GM23338 (cell line): ENCODE data around the gene TBCD.

Experiments used
- CREB1 ChIP-seq: fragments of 250-450 bp; sonication (Bioruptor Pico); IDR thresholded peaks from 2 replicates; pipeline ENCODE4 v1.5.0; 2020; ENCODE audit warnings: low read depth, mild to moderate bottlenecking, moderate library complexity
- CTCF ChIP-seq, 2 experiments: fragments of 200-600 bp in 1 of 2; sonication (generic) in 1 of 2; conservative IDR thresholded peaks; 2 replicates each; pipeline versions ENCODE4 v1.5.1 to v1.6.1; 2016 to 2017; ENCODE audit warnings: antibody characterized with exemption in 2 of 2, low read depth in 2 of 2, mild to moderate bottlenecking in 2 of 2, moderate library complexity in 1 of 2
- EZH2 ChIP-seq: fragments of 200-600 bp; sonication (generic); IDR thresholded peaks from one replicate; pipeline ENCODE4 v1.8.0; 2017; ENCODE audit warnings: antibody characterized with exemption, mild to moderate bottlenecking, low read depth; ENCODE audit not compliant: unreplicated experiment
- EZH2phosphoT487 ChIP-seq: fragments of 200-600 bp; sonication (generic); IDR thresholded peaks from one replicate; pipeline ENCODE4 v1.8.1; 2018; ENCODE audit warnings: antibody characterized with exemption; ENCODE audit not compliant: unreplicated experiment
- JUNB ChIP-seq: IDR thresholded peaks from one replicate; pipeline ENCODE4 v1.6.1; 2016; ENCODE audit warnings: antibody characterized with exemption; ENCODE audit not compliant: unreplicated experiment
- NANOG ChIP-seq: IDR thresholded peaks from 2 replicates; pipeline ENCODE4 v1.6.1; 2016; ENCODE audit warnings: antibody characterized with exemption, borderline replicate concordance
- POLR2AphosphoS5 ChIP-seq: IDR thresholded peaks from 2 replicates; pipeline ENCODE4 v1.6.1; 2016; ENCODE audit warnings: antibody characterized with exemption, low read depth
- REST ChIP-seq: IDR thresholded peaks from one replicate; pipeline ENCODE4 v1.6.1; 2018; ENCODE audit warnings: antibody characterized with exemption; ENCODE audit not compliant: unreplicated experiment
- ZNF114 ChIP-seq: fragments of 250-450 bp; sonication (Bioruptor Pico); IDR thresholded peaks from 2 replicates; pipeline ENCODE4 v1.5.0; 2020; ENCODE audit warnings: mild to moderate bottlenecking, moderate library complexity
- ZNF462 ChIP-seq: fragments of 250-450 bp; sonication (Bioruptor Pico); IDR thresholded peaks from 2 replicates; pipeline ENCODE4 v1.5.0; 2020; ENCODE audit warnings: mild to moderate bottlenecking, moderate library complexity
- TF ChIP-seq, protein P1 (sequence below): IDR thresholded peaks from 2 replicates; pipeline ENCODE4 v1.6.1; 2016; ENCODE audit warnings: antibody characterized with exemption

DNA sequence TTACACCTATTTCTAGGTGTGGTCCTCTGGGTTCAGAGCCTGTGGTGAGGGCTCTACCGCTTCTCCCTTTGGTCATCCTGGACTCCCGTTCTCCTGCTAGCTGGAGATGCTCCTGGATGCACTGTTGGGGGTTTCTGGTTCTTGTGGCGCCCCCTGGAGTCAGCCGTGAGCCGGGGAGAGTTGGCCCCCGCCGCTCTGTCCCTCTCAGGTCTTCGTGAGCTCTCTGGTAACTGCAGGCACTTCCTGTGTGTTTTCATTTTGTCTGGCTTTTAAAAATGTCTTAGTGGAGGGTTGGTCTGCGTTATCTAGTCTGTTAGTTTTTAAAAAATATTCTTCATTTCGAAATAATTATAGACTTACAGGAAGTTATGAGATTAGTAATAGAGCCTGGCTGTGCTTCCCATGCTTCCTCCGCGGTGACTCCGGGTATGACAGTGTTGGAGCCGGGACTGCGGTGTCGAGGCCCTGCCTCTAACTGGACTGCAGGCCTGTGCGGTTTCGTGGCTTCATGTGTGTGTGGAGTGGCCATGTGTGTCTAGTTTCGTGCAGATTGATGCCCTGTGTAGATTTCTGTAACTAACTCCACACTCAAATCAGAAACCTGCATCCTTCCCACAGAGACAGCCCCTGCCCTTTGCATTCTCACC lies 166.0 kb downstream of the TBCD start:
- TF ChIP-seq CTCF (conservative IDR thresholded peaks at IDR 0.05; ENCODE audit: low read depth in 2 of 2) (peak; percentile 67 to 68), EZH2phosphoT487 (no peak), EZH2 (no peak), POLR2AphosphoS5 (no peak), CREB1 (CRISPR knock-in tag) (no peak), NANOG (no peak), REST (no peak), JUNB (no peak), ZNF462 (CRISPR knock-in tag) (no peak), ZNF114 (no peak)
- TF ChIP-seq, protein P1, sequence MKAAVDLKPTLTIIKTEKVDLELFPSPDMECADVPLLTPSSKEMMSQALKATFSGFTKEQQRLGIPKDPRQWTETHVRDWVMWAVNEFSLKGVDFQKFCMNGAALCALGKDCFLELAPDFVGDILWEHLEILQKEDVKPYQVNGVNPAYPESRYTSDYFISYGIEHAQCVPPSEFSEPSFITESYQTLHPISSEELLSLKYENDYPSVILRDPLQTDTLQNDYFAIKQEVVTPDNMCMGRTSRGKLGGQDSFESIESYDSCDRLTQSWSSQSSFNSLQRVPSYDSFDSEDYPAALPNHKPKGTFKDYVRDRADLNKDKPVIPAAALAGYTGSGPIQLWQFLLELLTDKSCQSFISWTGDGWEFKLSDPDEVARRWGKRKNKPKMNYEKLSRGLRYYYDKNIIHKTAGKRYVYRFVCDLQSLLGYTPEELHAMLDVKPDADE, result no peak
